ENCODE data around the gene ZFP91.

The ZFP91 gene

DNA sequence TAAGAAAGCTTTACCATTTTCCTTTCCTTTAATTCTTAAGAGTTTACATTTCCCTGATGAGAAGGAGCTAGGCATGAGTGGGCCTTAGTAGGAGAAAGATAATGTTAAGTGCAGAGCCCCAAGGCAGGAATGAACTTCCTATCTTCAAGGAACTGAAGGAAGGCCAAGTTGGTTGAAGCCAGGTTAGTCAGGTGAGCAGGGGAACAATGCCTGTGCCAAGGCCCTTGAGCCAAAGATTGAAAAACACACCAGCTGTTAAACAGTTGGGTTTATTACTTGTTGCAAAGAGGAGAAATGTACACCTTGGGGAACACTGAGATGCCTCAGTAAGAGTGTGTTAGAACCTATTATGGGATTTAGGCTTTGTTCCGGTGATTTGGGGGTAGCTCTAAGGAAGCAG, 53.6 kb downstream of the ZFP91 start:
- DNase-seq: no peak

DNA sequence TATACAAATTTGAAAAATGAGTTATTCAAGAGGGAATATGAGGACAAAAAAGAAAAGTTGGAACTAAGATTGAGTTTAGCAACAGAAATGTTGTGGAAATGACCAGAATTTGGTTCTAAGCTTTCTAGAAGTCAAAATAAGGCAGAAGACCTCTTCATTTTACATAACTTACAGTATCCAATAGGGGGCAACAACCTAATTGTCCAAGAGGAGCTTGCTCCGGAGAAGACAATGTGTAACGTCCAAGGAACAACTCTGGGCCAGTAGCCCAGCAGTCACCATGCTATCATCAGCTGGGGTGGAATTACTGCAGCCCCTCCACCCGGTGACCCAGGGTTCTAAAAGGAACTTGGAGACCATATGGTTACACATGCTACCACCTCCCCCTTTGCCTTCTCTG, 57.7 kb downstream of the ZFP91 start:
- DNase-seq: no peak

DNA sequence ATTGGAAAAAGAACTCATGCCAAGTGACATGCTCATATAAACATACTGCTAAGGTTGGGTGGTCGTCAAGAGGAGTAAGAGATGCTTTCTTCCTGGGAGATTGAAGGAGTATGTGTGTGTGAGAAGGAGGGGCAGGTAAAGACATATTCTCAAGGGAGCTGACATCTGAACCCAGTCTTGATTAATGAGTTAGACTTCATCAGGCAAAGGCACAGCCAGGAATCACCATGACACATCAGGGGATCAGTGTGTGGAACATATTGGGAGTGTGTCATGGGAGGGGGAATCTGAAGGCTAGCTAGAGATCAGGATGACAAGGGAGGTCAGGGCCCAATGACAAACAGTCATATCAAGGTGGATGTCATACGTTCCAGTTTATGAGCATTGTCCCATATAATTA, 58.5 kb downstream of the ZFP91 start:
- no peak for DNase-seq

DNA sequence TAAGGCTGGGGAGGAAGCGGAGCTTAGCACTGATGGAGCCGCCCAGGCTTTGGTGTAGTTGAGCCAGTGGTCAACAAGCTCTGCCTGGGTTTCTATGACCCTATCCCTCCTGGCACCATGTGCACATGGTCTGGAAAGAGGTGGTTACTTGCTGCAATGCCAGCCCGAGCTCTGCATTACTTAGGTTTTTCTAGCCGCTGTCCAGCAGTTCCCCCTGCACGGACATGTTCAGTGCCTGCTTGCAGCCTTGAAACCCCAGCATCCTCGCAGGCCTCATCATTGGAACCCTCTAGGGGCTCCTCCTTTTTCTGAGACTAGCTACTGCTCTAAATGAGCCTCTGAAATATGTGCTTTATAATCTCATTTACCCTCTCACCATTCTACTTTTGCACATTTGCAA, 60.2 kb downstream of the ZFP91 start:
- DNase-seq: no peak

DNA sequence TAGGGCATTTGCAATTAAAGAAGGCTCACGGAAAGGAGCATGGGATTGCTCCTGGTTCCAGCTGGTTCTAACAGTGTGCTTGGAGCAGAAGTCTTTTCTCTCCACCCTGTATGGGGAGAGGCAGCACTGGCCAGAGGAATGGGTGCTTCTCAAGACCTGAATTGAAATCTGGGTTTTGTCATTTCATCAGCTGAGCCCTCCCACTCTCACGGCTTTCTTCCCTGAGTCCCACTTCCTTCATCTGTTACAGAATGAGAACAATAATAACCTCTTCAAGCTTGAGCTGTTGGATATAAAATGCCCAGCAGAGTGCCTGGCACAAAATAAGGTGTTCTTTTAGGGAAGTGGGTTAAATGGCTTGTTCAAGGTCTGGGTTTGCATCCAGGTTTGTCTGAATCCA, 60.8 kb downstream of the ZFP91 start:
- DNase-seq: no peak

GRCh38 chr11:58640386-58641023, 61.6 kb downstream of the ZFP91 start:
- DNase-seq: no peak

DNA sequence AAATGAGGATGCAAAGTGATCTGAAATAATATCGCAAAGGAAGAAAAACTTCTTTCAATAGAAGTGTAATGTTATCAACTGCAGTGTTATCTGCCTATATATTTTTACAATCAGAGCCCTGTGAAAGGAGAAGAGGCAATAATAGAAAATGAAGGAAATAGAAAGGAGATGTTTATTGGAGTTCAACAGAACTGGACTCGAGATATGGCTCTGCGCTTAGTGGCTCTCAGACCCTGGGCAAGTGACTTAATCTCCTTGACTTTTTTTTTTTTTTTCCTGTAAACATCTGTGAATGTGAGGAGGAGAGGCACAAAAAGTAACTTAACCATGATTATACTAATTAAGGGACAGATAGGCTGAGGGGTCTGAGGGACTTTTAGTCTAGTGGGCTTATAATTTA, 62.5 kb downstream of the ZFP91 start:
- DNase-seq: no peak

DNA sequence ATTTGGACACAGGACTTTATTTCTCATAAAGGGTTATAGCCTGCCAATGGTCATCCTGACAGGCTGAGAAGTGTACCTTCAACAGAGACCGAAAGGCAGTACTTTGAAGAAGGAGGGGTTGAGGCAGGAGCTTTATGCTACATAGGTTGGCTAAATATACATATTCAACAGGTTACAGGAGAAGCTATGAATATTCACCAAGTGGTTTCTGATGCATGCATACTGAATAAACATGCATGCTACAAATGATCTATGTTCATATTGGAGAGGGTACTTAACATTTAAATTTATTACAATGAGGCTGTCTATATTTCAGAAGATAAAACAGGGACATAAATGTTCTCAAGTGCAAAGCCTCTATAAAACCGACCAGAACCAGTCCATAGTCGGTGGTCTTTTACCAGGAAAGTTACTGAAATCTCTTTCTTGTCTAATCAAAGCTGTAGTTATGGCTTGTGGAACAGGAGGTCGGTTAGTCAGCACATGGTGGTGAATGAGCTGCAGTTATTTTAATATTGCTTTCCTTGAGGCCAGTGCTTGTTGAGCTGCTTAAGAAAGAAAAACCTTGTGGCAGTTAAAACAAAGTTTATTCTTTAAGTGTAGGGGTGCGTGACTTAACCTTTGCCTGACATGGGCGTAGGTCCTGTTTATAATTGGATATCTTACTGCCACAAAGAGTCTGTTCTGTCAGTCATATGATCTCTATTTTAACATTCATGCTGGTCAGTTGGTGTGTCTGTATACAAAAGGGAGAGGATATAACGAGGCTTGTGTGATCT, 63.1 kb downstream of the ZFP91 start:
- no peak for DNase-seq

- DNase-seq: no peak
Measured at GRCh38 chr11:58645854-58646253, 67.0 kb downstream of the ZFP91 start.

GRCh38 chr11:58647141-58647699, 68.4 kb downstream of the ZFP91 start:
- DNase-seq: no peak

GRCh38 chr11:58647866-58648265, 69.0 kb downstream of the ZFP91 start:
- no peak for DNase-seq

DNA sequence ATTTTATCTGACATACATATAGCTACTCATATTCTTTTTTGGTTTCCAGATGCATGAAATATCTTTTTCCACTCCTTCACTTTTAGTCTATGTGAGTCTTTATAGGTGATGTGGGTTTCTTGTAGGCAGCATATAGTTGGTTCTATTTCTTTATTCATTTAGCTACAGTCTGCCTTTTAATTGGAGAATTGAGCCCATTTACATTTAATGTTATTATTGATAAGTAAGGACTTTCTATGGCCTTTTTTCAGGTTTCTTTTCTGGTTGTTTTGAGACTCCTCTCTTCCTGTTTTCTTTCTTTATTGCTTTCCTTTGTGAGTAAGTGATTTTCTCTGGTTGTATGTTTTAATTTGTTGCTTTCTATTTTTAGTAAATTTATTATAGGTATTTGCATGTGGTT, 70.8 kb downstream of the ZFP91 start:
- no peak for DNase-seq

- no peak for DNase-seq
Measured at GRCh38 chr11:58650496-58650895, 71.6 kb downstream of the ZFP91 start.

GRCh38 chr11:58652726-58653280, 73.9 kb downstream of the ZFP91 start:
- no peak for DNase-seq

DNA sequence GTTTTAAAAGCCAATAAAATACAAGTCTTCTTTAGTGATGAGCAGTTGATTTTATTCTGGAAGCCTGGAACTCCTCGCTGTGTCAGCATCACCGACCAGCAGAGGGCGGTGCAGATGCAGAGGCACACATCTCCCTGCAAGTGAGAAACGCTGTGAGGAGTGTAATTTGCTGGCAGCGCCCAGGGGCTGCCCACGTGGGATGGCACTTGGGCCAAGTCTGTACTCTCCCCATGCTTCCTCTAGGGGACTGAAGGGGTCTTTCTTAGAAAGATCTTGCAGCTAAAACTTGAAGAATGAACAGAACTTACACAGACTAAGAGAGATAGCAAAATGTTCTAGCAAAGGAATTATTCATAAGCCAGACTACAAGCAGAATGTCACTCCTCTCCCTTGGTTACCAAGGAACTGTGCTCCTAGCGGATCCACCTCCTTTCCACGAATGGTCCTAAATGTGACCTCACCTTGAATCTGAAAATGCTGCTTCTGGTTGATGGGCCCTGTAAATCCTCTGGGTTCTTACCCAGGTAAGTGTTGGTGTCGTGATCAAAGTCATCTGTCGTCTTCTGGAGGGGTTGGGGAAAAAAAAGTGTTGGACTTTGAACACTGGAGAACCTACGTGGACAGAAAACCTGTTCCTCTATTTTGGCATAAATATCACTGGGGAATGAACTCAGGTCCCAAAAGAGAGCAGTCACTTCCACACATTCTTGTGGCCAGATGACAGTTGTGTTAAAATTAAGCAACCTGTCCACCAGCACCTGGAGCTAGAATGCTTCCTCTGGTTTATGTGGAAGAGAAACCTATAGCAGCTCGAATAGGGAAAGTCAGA, 75.4 kb downstream of the ZFP91 start:
- peak; percentile 67 for DNase-seq

- no peak for DNase-seq
Measured at GRCh38 chr11:58654908-58655296, 76.0 kb downstream of the ZFP91 start.

GRCh38 chr11:58656348-58656747, 77.5 kb downstream of the ZFP91 start:
- no peak for DNase-seq

- DNase-seq: no peak
Measured at GRCh38 chr11:58658623-58659022, 79.8 kb downstream of the ZFP91 start.

DNA sequence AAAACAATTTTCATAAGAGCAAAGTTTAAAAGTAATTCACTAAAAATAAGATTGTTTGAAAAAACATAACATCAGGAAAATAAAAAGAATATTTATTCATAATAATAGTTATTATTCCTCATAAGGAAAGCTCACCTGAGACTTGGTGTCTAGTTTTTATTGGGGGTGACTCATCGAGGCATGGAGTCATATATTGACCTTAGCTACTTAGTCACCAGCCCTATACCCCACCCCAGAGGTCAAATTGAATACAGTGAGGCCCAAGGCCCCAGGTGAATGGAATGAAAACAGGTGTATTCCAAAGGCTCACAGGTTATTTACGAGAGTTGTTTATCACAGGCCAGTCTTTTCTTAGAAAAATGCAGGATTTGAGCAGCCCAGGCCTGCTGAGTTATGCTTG, 80.5 kb downstream of the ZFP91 start:
- DNase-seq: no peak

- DNase-seq: no peak
Measured at GRCh38 chr11:58659910-58660570, 81.2 kb downstream of the ZFP91 start.
